NK-92 (cell line): ENCODE measurements around the gene LAMB3.

Source experiments
- DNase-seq: peaks from one replicate; lab custom pipeline; 2025; ENCODE audit not compliant: unreplicated experiment; lab: John Stamatoyannopoulos, UW

LAMB3 gene

GRCh38 chr1:209662879-209663327 is 10.7 kb upstream of the LAMB3 start:
- no peak for DNase-seq

GRCh38 chr1:209661071-209661470 is 8.8 kb upstream of the LAMB3 start:
- DNase-seq = no peak

GRCh38 chr1:209659909-209660308 is 7.7 kb upstream of the LAMB3 start:
- DNase-seq = no peak

- no peak for DNase-seq
These were observed 5.7 kb upstream of the LAMB3 start for GRCh38 chr1:209657918-209658317.

- DNase-seq = no peak
These were observed 5.1 kb upstream of the LAMB3 start for GRCh38 chr1:209657140-209657879.

GRCh38 chr1:209655411-209656231 is 3.4 kb upstream of the LAMB3 start:
- no peak for DNase-seq

- DNase-seq = no peak
These were observed 1.7 kb upstream of the LAMB3 start for GRCh38 chr1:209653915-209654351.

- no peak for DNase-seq
These were observed 712 bp upstream of the LAMB3 start for GRCh38 chr1:209652873-209653401.

- DNase-seq = no peak
These were observed 1.1 kb downstream of the LAMB3 start for GRCh38 chr1:209651138-209651587.

- DNase-seq = no peak
These were observed 1.8 kb downstream of the LAMB3 start for GRCh38 chr1:209650454-209650853.

GRCh38 chr1:209648931-209649776 is 3.1 kb downstream of the LAMB3 start:
- DNase-seq = no peak

- DNase-seq = no peak
These were observed 3.9 kb downstream of the LAMB3 start for GRCh38 chr1:209648346-209648745.

GRCh38 chr1:209647156-209647555 is 5.1 kb downstream of the LAMB3 start:
- no peak for DNase-seq

- no peak for DNase-seq
These were observed 5.7 kb downstream of the LAMB3 start for GRCh38 chr1:209646558-209646957.

GRCh38 chr1:209645574-209646452 is 6.4 kb downstream of the LAMB3 start:
- DNase-seq = no peak

GRCh38 chr1:209643285-209644020 is 8.8 kb downstream of the LAMB3 start:
- no peak for DNase-seq

GRCh38 chr1:209642816-209643215 is 9.4 kb downstream of the LAMB3 start:
- DNase-seq = no peak

- DNase-seq = no peak
These were observed 10.4 kb downstream of the LAMB3 start for GRCh38 chr1:209641832-209642172.

- DNase-seq = no peak
These were observed 16.4 kb downstream of the LAMB3 start for GRCh38 chr1:209635850-209636249.
